Mammary epithelial cell (primary cell): ENCODE data around the gene DMXL2.

ENCODE experiments used
- EZH2 ChIP-seq: IDR thresholded peaks from 2 replicates; pipeline ENCODE4 v1.6.1; 2012; ENCODE audit warnings: low read length, inconsistent platforms, borderline replicate concordance
- TF ChIP-seq, protein P1 (sequence below), 2 donors: IDR thresholded peaks in 1 of 2; conservative IDR thresholded peaks in 1 of 2; 2 replicates each; pipeline ENCODE4 v1.5.1; 2011 to 2012; ENCODE audit warnings: inconsistent platforms in 2 of 2, low read length in 2 of 2, mild to moderate bottlenecking in 2 of 2, control low read depth in 1 of 2, low read depth in 1 of 2; ENCODE audit not compliant: insufficient read depth in 1 of 2; ENCODE audit errors: extremely low read depth in 1 of 2

DNA sequence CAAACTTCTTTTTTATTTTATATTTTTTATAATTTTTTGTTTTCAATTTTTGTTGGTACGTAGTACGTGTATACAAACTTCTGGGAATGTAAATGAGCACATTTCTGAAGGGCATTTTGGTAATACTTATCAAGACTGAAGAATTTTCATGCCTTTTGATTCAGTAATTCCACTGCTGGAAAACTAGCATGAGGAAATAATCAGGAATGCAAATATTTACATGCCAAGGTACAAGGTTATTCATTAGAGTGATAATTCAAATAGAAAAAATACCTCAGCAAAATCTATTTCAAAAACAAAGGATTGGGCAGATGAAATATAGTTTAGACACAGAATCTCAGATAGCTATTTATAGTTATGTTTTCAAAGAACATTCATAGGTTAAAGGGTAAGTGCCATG, 128.7 kb downstream of the DMXL2 start:
- TF ChIP-seq, protein P1, sequence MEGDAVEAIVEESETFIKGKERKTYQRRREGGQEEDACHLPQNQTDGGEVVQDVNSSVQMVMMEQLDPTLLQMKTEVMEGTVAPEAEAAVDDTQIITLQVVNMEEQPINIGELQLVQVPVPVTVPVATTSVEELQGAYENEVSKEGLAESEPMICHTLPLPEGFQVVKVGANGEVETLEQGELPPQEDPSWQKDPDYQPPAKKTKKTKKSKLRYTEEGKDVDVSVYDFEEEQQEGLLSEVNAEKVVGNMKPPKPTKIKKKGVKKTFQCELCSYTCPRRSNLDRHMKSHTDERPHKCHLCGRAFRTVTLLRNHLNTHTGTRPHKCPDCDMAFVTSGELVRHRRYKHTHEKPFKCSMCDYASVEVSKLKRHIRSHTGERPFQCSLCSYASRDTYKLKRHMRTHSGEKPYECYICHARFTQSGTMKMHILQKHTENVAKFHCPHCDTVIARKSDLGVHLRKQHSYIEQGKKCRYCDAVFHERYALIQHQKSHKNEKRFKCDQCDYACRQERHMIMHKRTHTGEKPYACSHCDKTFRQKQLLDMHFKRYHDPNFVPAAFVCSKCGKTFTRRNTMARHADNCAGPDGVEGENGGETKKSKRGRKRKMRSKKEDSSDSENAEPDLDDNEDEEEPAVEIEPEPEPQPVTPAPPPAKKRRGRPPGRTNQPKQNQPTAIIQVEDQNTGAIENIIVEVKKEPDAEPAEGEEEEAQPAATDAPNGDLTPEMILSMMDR (conservative IDR thresholded peaks at IDR 0.05 in 1 of 2, IDR thresholded peaks at IDR 0.05 in 1 of 2; ENCODE audit: extremely low read depth in 1 of 2, insufficient read depth in 1 of 2, low read depth in 1 of 2, low read length in 2 of 2): no peak
- no peak for TF ChIP-seq EZH2
